DMS53 (cell line): ENCODE results near the gene ZNF445.
"Not testable (repeated sequence)": the region's sequence is repeated elsewhere in the genome, so short reads cannot be mapped to it uniquely, and the experiment has no call there.

ENCODE experiments used
- DNase-seq: peaks from one replicate; lab custom pipeline; 2025; lab: John Stamatoyannopoulos, UW

ZNF445 gene

DNA sequence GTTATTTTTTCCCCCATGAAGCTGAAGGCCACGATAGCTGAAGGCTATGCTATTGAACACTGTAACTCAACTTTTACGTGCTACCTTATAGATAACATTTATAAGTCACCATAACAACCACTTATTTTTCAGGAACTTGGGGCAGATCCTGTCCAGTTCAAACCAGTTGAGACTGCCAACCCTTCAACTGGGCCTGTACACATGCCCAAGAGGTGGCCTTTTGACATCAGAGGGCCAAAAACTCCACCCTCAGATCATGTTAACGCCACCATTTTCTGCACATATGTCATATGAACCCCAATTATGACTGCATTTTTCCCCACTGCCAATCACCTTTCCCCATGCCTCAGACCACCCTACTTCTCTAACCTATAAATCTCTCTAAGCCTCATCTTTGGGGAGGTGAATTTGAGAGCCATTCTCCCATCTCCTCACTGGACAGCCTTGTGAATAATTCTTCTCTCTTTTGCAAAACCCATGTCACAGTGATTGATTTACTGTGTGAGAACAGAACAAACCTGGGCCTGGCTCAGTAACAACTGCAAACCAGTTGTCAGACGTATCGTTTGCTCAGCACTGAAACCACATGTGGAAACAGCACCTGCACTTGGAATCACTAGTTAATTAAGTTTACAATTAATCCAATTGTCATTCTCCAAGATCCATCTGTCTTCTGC, 42.5 kb downstream of the ZNF445 start:
- DNase-seq, result peak; percentile 0

DNA sequence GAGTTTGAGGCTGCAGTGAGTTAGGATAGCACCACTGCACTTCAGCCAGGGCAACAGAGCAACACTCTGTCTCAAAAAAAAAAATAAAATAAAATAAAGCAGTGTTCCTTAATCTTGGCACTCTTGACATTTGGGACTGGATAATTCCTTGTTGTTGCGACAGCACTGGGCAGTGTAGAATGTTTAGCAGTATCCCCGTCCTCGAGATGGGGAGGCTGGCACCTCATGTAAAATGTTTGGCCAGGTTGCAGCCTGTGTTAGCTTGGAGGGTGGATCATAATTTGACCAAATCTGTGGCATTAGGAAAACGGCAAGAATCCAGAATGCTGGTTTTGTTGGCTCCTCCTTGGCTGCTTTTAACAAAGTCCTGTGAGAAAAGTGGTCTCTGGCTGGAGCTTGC, 47.0 kb downstream of the ZNF445 start:
- DNase-seq, result no peak

- no peak for DNase-seq
These were observed 48.0 kb downstream of the ZNF445 start for GRCh38 chr3:44429459-44429858.

DNA sequence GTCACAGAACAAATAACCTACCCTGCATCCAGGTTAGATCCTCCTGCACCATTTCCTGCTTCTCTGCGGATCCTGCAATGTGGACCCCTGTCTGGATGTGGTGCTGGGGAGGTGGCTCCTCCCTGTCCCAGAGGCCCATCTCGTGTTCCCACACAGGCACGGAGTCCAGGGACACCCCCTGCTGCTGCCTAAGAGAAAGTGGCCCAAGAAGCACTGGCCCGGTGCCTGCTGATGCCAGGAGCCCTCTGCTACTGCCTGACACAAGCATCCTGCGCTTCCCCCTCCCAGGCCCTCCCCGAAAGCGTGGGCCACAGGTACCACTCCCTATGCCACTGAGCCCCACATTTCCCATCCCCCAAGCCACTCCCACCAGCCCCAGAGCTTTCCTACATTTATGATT, 48.6 kb downstream of the ZNF445 start:
- no peak for DNase-seq

DNA sequence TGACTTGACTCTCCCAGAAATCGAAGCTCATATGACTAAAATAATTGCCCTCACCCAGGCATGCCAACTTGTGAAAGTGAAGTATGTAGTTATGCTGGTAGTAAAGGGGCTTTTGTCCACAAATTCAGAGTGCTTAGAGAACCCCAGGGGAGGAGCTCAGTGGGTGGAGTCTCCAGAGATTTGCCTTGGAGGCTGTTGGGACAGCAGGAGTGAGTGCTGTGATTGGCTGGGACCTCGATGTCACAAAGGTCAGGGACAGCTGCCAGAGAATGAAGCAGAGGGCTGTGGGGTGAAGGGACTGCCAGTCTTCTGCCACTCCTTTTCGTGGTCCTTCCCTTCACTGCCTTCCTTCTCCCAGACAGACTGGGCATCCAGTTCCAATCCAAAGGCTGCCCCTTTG, 49.8 kb downstream of the ZNF445 start:
- DNase-seq, result no peak

- DNase-seq, result no peak
These were observed 52.7 kb downstream of the ZNF445 start for GRCh38 chr3:44424758-44425157.

DNA sequence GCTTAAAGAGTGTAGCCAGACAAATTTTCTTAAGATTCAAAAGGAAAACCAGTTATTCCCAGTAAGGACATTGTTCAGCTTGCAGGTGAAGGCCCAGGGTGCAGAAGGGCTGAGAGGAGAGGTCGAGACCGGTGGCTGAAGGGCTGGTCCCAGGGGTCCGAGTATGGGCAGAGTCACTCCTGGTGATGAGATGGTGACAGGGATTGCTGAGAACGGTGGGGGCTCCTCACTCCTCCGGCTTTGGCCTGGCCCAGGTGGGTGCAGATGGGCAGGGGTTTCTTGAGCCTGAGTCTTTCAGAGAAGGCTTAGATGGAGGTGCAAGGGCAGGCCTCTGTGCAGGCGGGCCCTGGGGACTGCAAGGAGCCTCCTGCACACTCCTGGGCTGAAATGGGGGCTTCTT, 56.2 kb downstream of the ZNF445 start:
- DNase-seq, result no peak

DNA sequence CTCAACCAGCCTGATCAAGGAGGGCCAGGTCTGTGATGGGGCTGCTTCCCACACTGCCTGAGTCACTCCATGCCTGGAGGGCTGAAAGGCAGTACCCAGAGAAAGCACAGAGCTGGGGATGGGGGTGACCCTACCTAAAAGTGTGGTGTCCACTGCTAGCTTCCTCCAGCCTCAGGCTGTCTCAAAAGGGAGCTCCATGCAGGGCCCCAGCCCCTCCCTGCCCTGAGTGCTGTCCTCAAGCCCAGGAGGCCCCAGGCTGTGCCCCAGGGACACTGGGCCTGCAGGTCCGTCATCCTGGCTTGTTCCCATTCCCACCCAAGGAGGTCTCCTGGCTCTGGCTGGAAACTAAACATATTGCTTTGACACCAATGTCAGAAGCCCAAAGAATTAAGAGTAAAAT, 56.8 kb downstream of the ZNF445 start:
- DNase-seq, result no peak

DNA sequence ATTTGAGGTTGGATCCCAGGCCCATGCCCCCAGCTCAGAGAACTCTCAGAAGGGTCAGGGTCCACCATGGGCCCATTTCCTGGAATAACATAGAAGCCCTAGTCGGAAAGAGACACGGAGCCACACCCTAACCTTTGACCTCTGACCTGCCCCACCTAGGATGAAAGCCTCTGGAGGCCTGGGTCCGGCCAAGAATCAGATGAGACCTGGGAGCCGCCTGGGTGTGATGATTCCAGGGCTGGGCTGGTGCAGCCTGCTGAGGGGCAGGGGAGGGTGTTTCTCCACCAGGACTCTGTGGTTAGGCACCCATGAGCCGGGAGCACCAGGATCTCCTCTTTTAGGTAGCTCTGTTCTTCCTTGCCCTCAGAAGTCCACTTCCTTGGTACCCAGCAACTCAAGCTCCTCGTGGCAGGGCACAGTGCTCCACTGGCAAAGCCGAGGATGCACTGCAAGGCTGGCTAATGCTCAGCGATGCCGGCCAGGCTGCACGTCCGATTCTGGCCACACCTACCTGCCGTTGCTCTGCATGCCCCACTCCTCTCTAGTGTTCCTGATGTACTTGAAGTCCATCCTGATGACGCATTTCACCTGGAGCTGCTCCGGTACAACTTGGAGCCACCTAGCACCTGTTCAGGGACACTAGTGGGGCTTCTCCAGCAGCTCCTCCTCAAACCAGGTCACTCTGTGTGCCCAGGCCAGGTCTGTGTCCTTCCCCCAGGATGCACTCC, 57.4 kb downstream of the ZNF445 start:
- DNase-seq, result peak; percentile 81

DNA sequence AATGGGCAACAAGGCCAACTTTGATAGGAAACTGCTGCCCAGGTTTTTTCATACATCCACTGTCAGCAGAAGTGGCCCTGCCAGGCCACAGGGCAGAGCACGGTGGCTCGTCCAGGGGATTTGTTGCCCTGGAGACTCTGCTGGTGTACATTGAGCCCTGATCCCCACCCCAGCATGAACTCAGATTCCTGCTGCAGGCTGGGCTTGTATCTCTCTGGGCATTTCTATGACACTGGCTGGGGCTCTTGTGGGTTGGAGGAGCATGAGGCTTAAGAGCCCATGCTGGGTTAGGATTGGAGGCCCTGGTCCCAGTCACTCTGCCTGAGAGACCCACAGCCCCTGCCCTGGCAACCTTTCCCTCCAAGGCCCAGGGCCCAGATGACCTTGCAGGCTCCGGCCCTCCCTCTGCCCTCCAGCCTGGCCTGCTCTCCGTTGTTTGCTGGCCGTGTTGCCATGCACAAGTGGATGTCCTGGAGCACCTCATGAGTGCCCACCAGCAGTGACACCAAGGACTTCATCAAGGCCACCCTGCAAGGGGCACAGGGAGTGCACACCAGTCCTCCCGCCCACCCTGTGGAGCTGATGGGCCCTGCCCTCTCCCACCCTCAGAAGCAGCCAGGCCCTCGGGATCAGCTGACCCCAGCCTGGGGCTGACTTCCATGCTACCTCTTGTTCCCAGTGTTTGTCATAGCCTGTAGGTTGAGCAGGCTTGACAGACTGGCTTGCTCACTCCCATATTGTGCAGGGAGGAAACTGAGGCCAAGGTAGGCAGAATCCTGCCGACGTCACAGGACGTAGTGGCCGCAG, 58.2 kb downstream of the ZNF445 start:
- DNase-seq, result no peak

DNA sequence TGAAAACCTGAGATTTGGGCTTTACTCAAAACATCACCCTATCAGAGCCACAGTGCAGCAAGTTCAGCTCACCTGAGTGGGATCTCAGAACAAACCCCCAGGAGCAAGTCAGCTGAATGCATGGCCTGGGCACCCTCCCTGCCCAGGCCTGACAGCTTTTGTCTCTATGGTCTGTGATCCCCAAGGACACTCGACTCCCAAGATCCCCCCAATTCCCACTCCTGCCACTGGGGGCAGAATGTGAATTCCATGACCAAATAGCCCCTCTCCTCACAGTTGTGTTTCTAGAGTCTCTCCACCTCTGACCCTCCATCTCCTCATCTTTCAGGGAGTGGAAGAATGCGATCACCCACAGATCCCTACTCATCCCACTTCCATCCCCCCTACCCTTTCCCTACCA, 58.9 kb downstream of the ZNF445 start:
- no peak for DNase-seq

DNA sequence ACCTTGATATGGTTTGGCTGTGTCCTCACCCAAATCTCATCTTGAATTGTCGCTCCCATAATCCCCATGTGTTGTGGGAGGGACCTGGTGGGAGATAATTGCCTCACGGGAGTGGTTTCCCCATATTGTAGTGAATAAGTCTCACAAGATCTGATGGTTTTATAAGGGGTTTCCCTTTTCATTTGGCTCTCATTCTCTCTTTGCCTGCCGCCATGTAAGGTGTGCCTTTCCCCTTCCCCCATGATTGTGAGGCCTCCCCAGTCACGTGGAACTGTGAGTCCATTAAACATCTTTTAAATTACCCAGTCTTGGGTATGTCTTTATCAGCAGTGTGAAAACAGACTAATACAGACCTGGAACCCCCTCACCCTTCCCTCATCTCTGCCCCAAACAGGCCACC, 59.4 kb downstream of the ZNF445 start:
- DNase-seq, result not testable (repeated sequence)

- DNase-seq, result no peak
These were observed 61.1 kb downstream of the ZNF445 start for GRCh38 chr3:44416031-44417030.

DNA sequence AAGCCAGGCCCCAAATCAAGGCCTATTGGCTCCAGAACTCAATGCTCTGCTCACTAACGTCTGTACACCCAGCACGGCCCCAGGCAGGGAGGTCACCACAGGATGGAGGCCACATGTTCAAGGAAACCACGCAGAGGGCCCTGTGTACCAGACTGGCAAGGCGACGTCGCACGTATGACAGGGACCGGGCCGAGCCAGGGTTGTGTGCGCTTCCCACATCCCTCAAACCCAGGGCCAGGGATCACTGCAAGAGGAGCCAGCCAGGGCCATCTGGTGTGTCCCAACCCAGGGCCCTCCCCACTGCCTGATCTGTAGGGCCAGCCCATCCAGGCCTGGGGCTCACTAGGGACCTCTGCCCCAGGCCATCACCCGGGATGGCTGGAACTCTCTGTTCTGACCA, 62.0 kb downstream of the ZNF445 start:
- DNase-seq, result no peak

DNA sequence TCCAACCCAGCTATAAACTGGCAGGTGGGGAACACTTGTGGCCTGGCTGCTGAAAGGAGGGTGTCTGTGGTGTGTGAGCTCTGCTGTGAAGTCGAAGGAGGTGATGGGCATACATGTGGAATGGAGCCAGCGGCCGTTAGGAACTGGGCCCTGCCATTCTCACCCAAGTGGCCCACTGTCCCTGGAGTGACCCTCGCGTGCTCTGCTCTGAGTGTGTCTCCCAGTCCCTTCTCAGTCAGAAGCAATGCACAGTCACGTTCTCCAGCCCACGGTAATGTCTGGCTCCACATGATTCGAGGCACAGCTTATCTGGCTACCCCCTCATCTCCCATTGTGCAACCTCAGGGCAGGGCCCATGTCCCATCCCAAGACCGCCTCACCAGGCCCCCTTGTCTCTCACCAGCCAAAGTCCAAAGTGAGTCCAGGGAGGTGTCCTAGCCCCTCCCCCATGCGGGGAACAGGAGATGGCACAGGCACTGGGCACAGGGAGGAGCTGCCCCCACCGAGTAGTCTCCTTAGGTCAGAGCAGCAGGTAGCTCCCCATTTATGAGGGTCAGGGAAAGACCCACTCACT, 62.9 kb downstream of the ZNF445 start:
- DNase-seq, result no peak

- DNase-seq, result no peak
These were observed 65.1 kb downstream of the ZNF445 start for GRCh38 chr3:44412365-44412764.

DNA sequence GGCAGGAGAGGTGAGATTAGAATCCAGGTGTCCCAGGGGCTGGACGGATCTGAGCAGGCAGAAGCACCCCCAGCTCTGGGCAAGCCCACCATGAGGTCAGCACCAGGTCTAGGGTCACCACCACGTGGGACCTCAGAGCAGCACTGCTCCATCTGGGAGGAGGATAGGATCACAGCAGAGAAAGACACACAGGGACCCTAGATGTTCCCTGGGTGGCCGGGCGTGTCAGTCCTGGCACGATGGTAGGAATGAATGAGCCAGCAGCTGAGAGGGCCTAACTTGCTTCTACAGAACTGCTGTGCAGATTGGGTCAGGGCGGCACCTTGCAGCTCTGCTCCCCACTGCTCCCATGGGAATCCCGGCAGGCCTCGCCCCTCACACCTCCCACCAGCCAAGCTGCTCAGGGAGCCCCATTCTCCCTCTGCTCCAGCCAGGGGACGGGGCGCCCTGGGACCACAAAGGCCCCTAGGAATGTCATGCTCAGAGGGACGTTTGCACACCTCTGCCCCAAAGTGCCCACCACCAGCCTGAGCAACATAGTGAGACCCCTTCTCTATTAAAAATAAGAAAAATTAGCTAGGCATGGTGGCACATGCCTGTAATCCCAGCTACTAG, 66.3 kb downstream of the ZNF445 start:
- no peak for DNase-seq

DNA sequence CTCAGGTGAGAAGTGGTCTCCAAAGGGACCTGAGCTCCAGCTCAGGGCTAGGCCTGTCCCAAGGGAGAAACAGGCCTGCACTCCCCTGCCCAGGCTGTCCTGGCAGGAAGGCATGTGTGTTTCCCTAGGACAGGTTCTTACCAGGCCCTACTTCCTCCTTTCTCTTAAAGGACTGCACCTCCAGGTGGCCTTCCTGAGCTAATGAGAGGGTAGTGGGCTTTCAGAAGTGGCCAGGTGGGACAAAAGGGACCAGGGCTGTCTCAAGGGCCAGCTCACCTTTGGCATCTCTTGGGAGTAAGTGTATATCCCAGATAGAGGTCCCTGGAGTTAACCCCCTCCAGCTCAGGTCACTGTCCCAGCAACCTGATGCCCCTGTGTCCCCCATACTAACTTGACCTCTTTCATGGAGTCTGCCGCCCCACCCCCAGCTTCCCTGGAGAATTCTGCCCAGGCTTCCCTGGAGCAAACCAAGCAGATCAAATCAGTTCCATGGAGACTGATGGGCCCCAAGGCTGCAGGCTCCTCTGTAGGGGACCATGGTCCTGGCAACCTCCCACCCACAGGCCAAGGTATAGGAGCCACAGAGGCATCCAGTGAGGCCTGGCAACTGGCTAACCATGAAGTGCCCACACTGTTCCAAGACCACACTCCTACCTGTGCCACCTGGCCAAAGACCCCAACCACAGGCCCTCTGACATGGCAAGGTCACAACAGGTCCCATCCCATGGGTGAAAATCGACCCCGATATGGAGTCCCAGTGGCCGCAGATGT, 67.6 kb downstream of the ZNF445 start:
- DNase-seq, result no peak

DNA sequence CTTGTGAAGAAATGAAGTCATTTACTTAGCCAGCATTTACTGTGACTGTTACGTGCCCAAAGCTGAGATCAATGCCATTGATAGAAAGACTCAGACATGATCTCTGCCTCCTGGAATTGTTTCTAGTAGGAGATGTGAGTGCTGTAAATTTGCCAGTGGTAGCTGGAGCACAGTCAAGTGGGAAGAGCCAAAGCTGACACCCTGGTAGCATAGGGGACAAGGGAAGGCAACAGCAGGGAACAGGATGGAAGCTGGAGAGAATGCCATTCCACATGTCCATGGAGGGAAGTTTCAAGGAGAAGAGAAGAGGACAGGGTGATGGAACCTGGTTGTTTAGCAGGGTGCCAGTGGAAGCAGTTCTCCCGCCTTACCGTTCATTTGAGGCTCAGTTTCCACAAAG, 74.9 kb downstream of the ZNF445 start:
- no peak for DNase-seq

DNA sequence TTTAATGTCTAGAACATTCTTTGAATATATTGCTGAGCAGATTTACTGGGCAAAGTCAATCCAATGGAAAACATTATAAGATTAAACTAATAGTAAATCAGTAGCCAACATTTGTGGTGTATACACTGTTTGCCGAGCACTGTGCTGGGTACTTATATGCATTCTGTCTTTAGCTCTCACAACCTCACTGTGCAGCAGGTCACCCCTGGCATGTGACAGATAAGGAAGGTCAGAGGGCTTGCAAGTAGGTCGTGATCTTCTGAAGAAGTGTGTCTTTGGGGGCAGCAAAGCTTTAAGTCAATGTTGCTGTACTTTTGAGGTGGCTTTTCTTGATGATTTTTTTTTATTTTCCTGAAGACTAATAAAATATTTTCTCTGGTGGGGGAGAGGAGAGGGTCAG, 76.7 kb downstream of the ZNF445 start:
- DNase-seq, result no peak
